C4-2B (cell line): ENCODE measurements around the gene INPP4A.

Source experiments
- CTCF ChIP-seq: fragments of 450-650 bp; conservative IDR thresholded peaks from 2 replicates; pipeline ENCODE4 v1.5.1; 2017; ENCODE audit warnings: mild to moderate bottlenecking
- ZFX ChIP-seq: fragments of 450-650 bp; IDR thresholded peaks from 2 replicates; pipeline ENCODE4 v1.6.1; 2017

- TF ChIP-seq CTCF (no peak), ZFX (no peak)
Measured at GRCh38 chr2:98461498-98462049, 16.9 kb downstream of the INPP4A start.
